HG03469 (cell line): Measurements from ENCODE around the gene SNAI1.

Source experiments
- ATAC-seq: cut with Tn5 transposase; IDR thresholded peaks from one replicate; pipeline ENCODE4 v1.9.1; 2021; ENCODE audit warnings: mild to moderate bottlenecking, moderate library complexity, moderate number of reproducible peaks; ENCODE audit not compliant: unreplicated experiment

Gene SNAI1

GRCh38 chr20:50032955-50033666 lies 50.3 kb downstream of the SNAI1 start:
- ATAC-seq, result no peak

GRCh38 chr20:50034567-50035180 lies 51.9 kb downstream of the SNAI1 start:
- no peak for ATAC-seq

DNA sequence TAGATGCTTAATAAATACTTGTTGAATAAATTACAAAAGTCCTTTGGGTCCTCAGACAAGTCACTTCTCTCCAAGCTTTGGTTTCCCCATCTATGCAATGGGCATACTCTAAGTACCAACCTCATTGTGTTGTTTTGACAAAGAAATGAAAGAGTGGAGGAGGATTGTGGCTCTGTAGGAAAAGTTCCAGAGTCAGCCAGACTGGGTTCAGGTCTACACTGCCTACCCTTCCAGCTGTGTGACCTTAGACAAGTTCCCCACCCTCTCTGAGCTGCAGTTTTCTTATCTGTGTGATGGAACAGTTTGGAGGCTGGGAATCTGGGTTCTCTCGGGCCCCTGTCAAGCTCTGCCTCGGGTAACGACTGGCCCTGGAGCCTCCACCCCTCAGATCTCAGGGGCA lies 53.9 kb downstream of the SNAI1 start:
- ATAC-seq, result no peak

GRCh38 chr20:50037123-50037522 lies 54.3 kb downstream of the SNAI1 start:
- no peak for ATAC-seq

DNA sequence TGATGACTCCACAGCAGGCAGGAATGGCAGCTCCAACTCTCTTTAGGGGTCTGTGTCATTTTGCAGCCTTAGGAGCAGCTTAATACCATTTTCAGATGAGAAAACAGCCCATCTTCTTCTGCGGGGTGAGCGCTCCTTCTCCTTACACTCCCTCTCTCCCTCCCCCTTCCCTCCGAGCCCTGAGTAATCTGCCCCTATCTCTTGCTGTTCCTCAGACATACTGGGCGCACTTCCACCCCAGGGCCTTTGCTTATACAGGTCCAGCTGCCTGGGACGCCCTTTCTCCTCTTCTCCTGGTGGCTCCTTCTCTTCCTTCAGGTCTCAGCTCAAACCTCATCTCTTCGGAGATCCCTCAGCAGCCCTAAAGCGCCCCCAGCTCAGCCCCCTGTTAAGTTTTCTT lies 54.8 kb downstream of the SNAI1 start:
- ATAC-seq, result no peak

GRCh38 chr20:50038169-50038568 lies 55.4 kb downstream of the SNAI1 start:
- ATAC-seq, result no peak
